Loucy (cell line): ENCODE results near the gene PCDH7.

Experiments used
- H2AFZ ChIP-seq: fragments of 200-600 bp; sonication (generic); 2 replicates; pipeline ENCODE4 v1.6.0; 2016; ENCODE audit warnings: antibody characterized with exemption, mild to moderate bottlenecking, low read length, moderate library complexity
- H3F3A ChIP-seq: fragments of 200-600 bp; 2 replicates; pipeline ENCODE4 v1.6.0; 2016; ENCODE audit warnings: antibody characterized with exemption, low read depth, mild to moderate bottlenecking
- H3K27me3 ChIP-seq: fragments of 200-600 bp; sonication (generic); 2 replicates; pipeline ENCODE4 v1.6.1; 2014; ENCODE audit warnings: low read length, mild to moderate bottlenecking; ENCODE audit not compliant: insufficient read depth, poor library complexity, severe bottlenecking
- H3K36me3 ChIP-seq: fragments of 200-600 bp; sonication (generic); 2 replicates; pipeline ENCODE4 v1.6.1; 2016; ENCODE audit warnings: low read length; ENCODE audit not compliant: insufficient read depth
- H3K4me1 ChIP-seq: fragments of 200-600 bp; sonication (generic); 2 replicates; pipeline ENCODE4 v1.5.1; 2014; ENCODE audit warnings: low read length, mild to moderate bottlenecking; ENCODE audit not compliant: insufficient read depth, poor library complexity, severe bottlenecking
- H3K4me2 ChIP-seq: fragments of 200-600 bp; sonication (generic); 2 replicates; pipeline ENCODE4 v1.6.0; 2014; ENCODE audit warnings: antibody characterized with exemption, low read length, low read depth, mild to moderate bottlenecking; ENCODE audit not compliant: poor library complexity, severe bottlenecking
- H3K4me3 ChIP-seq: fragments of 200-600 bp; sonication (generic); 2 replicates; pipeline ENCODE4 v1.5.1; 2014; ENCODE audit warnings: low read length, mild to moderate bottlenecking, mixed read lengths; ENCODE audit not compliant: poor library complexity, severe bottlenecking
- H3K79me2 ChIP-seq: fragments of 200-600 bp; sonication (generic); 2 replicates; pipeline ENCODE4 v1.6.1; 2014; ENCODE audit warnings: low read length; ENCODE audit not compliant: insufficient read depth
- H3K9ac ChIP-seq: fragments of 200-600 bp; sonication (generic); 2 replicates; pipeline ENCODE4 v1.6.0; 2014; ENCODE audit warnings: mild to moderate bottlenecking, low read depth, low read length, moderate library complexity; ENCODE audit not compliant: poor library complexity, severe bottlenecking
- H3K9me2 ChIP-seq: fragments of 200-600 bp; sonication (generic); replicated peaks from 2 replicates; pipeline ENCODE4 v1.6.1; 2016; ENCODE audit warnings: low read depth, low read length, mixed read lengths
- H3K9me3 ChIP-seq: fragments of 200-600 bp; sonication (generic); 2 replicates; pipeline ENCODE4 v1.6.1; 2014; ENCODE audit warnings: mild to moderate bottlenecking, antibody characterized with exemption, low read length, low read depth; ENCODE audit not compliant: insufficient read depth
- H4K20me1 ChIP-seq: fragments of 200-600 bp; sonication (generic); 2 replicates; pipeline ENCODE4 v1.6.0; 2014; ENCODE audit warnings: antibody characterized with exemption, low read length, mild to moderate bottlenecking; ENCODE audit not compliant: insufficient read depth, poor library complexity, severe bottlenecking
- EZH2phosphoT487 ChIP-seq: fragments of 200-600 bp; IDR thresholded peaks from 2 replicates; pipeline ENCODE4 v1.6.1; 2018; ENCODE audit warnings: antibody characterized with exemption, mild to moderate bottlenecking, moderate library complexity, borderline replicate concordance
- TF ChIP-seq, protein P1 (sequence below): fragments of 200-600 bp; sonication (generic); conservative IDR thresholded peaks from 2 replicates; pipeline ENCODE4 v1.5.1; 2014; ENCODE audit warnings: mild to moderate bottlenecking, antibody characterized with exemption, low read length

PCDH7 gene

DNA sequence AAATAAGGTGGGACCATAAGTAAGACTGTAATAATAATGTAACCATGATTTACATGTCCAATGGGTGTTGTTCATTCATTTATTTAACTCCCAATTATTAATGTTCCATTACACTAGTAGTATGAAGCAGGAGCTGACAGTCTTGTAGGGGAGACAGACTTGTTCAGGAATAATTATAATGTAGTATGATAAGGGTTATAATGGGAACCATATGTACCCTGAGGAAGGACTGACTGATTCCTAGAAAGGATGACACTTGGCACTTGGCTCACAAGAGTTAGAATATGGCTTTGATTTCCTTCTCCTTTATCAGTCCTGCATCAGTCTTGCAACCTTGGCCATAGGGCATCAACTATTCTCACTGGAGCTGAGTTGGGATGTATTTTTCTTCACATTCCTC is 24.2 kb downstream of the PCDH7 start:
- Histone ChIP-seq H3F3A (no peaks in the 10 kb centered on the region), H3K4me3 (no peak overlapping the region), H3K27me3 (no peaks in the 10 kb centered on the region), H4K20me1 (no peaks in the 10 kb centered on the region), H3K36me3 (no peaks in the 10 kb centered on the region), H3K9me2 (no peaks in the 10 kb centered on the region), H3K9me3 (no peaks in the 10 kb centered on the region), H2AFZ (no peak overlapping the region), H3K9ac (no peak overlapping the region), H3K4me1 (no peaks in the 10 kb centered on the region), H3K4me2 (no peak overlapping the region), H3K79me2 (no peaks in the 10 kb centered on the region)
- TF ChIP-seq, protein P1, sequence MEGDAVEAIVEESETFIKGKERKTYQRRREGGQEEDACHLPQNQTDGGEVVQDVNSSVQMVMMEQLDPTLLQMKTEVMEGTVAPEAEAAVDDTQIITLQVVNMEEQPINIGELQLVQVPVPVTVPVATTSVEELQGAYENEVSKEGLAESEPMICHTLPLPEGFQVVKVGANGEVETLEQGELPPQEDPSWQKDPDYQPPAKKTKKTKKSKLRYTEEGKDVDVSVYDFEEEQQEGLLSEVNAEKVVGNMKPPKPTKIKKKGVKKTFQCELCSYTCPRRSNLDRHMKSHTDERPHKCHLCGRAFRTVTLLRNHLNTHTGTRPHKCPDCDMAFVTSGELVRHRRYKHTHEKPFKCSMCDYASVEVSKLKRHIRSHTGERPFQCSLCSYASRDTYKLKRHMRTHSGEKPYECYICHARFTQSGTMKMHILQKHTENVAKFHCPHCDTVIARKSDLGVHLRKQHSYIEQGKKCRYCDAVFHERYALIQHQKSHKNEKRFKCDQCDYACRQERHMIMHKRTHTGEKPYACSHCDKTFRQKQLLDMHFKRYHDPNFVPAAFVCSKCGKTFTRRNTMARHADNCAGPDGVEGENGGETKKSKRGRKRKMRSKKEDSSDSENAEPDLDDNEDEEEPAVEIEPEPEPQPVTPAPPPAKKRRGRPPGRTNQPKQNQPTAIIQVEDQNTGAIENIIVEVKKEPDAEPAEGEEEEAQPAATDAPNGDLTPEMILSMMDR: no peak
- no peak for TF ChIP-seq EZH2phosphoT487

DNA sequence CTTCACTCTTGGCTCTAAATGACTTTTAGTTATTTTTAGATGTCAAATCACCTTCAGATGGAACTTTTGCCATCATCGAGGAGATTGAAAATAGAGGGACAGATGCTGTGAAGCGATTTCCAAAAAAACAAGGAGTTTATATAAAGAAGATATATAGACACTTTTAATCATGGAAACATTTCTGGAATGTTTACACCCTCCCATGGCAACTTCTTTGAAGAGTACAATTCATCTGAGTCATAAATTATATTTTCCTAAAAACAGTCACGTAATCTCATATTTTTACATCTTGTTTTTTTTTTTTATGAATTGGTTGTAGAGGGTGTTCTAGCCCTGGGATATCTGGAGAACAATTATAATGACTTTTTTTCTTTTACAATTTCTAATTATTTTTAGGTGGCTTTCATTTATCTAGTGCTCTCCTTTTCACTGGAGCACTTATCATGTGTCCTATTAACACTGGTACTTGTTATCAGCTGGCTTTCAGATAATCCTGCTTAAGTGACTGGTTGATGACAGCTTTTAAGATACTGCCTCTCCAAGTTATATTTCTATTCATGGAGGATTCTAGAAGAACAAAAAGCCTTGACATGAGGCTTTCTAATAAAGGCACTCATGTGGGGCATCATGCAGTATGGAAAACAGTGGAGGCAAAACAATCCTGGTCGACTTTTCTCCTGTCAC is 24.9 kb downstream of the PCDH7 start:
- no peaks in the 10 kb centered on the region for H3K27me3 ChIP-seq
- TF ChIP-seq, protein P1: no peak
- TF ChIP-seq EZH2phosphoT487: no peak
- H3K36me3 ChIP-seq: no peaks in the 10 kb centered on the region
- H3K79me2 ChIP-seq: no peaks in the 10 kb centered on the region
- no peaks in the 10 kb centered on the region for H3K9me2 ChIP-seq
- no peak overlapping the region for H2AFZ ChIP-seq
- H3K9me3 ChIP-seq: no peaks in the 10 kb centered on the region
- no peaks in the 10 kb centered on the region for H3K4me1 ChIP-seq
- H3K4me2 ChIP-seq: no peak overlapping the region
- no peak overlapping the region for H3K9ac ChIP-seq
- no peaks in the 10 kb centered on the region for H4K20me1 ChIP-seq
- no peak overlapping the region for H3K4me3 ChIP-seq
- no peaks in the 10 kb centered on the region for H3F3A ChIP-seq

DNA sequence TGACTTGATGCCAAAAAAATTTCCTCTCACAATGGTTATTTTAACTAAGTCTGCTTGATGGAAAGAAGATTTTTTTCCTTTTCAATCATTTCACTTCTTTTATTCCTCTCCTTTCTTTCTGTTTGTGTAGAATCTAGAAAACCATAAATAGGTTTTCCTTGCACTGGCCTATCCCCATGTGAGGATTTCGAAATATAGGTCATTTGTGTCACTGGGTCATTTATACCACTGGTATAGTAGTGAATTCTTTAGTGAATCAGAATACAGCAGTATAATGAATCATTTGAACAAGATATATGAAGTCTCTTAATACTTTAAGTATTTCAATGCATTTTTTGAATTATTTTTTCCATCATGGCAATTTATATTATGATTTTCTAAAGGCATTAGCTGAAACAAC is 26.6 kb downstream of the PCDH7 start:
- Histone ChIP-seq H3K4me3 (no peak overlapping the region), H3K79me2 (no peaks in the 10 kb centered on the region), H3K9me3 (no peaks in the 10 kb centered on the region), H3K9ac (no peak overlapping the region), H2AFZ (no peak overlapping the region), H3F3A (no peaks in the 10 kb centered on the region), H3K27me3 (no peaks in the 10 kb centered on the region), H4K20me1 (no peaks in the 10 kb centered on the region), H3K4me1 (no peaks in the 10 kb centered on the region), H3K4me2 (no peak overlapping the region), H3K9me2 (no peaks in the 10 kb centered on the region), H3K36me3 (no peaks in the 10 kb centered on the region)
- no peak for TF ChIP-seq EZH2phosphoT487
- TF ChIP-seq, protein P1: no peak
